Measurements from ENCODE around the gene MPZL1. TPM values are rescaled to one million over a fixed set of nuclear protein-coding genes. Genes with fewer than 3 reads are reported as not detected.

MPZL1 gene
- total RNA-seq, 3 donors from 2014 or later: 95.6 to 117 (median 103) TPM

DNA sequence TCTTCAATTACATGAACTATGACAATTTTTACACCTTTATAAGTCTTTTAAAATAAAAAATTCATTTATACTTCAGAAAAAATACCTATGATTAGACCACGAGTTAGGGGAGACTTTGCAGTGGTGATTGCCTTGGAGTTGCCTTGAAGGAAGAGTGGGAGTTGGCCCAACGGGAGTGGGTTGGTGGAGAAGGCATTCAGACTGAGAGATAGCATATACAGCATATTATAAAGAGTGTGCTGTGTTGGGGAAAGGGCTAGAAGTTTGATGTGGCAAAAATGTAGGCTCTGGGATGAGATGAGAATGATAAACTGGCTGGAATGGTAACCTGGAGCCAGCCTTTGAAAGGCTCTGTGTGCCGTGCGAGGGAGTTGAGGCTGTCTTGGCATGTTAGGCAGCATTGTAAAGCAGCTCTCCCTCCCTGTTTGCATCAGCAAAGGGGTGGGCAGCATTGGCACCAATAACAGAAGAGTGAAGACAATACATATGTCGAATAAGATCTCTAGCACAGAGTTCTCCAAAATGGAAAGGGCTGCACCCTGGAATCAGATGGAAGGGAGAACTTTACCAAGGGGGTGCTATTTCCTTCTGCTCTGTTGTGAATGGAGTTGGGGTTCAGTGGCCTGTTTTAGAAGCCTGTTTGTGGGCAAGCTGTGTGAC is 24.4 kb downstream of the MPZL1 start:
- TF ChIP-seq, protein P1, sequence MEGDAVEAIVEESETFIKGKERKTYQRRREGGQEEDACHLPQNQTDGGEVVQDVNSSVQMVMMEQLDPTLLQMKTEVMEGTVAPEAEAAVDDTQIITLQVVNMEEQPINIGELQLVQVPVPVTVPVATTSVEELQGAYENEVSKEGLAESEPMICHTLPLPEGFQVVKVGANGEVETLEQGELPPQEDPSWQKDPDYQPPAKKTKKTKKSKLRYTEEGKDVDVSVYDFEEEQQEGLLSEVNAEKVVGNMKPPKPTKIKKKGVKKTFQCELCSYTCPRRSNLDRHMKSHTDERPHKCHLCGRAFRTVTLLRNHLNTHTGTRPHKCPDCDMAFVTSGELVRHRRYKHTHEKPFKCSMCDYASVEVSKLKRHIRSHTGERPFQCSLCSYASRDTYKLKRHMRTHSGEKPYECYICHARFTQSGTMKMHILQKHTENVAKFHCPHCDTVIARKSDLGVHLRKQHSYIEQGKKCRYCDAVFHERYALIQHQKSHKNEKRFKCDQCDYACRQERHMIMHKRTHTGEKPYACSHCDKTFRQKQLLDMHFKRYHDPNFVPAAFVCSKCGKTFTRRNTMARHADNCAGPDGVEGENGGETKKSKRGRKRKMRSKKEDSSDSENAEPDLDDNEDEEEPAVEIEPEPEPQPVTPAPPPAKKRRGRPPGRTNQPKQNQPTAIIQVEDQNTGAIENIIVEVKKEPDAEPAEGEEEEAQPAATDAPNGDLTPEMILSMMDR (IDR thresholded peaks at IDR 0.05): no peak
- no peak for DNase-seq
- H3K36me3 ChIP-seq (ENCODE audit: low read depth): no peaks in the 10 kb centered on the region
- ATAC-seq: no peak
- no peak overlapping the region for H3K4me3 ChIP-seq
- intact Hi-C loops (cut with DNase I, micrococcal nuclease): no loop called here
- no peaks in the 10 kb centered on the region for H3K9me3 ChIP-seq
- H3K4me1 ChIP-seq (ENCODE audit: low read depth): no peaks in the 10 kb centered on the region

DNA sequence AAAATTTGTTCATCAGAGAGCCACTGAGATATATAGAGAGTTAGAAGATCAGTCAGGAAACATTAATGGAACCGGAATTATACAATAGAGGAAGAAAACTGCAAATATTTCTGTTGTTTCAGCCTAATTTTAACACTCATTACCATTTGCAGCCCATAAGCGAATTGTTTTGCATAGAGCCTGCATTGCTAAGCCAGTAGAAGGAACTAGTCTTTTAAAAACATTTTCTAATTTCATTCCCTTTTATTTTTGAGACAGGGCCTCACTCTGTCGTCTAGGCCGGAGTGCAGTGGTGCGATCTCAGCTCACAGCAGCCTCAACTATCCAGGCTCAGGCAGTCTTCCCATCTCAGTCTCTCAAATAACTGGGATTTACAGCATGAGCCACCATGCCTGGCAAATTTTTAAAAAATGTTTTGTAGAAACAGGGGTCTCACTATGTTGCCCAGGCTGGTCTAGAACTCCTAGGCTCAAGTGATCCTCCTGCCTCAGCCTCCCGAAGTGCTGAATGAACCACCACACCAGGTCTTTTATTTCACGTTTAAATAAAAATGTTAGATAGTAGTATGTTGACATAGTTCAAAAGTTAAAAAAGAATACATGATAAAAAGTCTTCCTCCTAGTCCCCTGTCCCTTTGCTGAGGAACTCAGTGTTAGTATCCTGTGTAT is 25.3 kb downstream of the MPZL1 start:
- H3K36me3 ChIP-seq (ENCODE audit: low read depth): no peaks in the 10 kb centered on the region
- intact Hi-C loops (cut with DNase I, micrococcal nuclease): no loop called here

DNA sequence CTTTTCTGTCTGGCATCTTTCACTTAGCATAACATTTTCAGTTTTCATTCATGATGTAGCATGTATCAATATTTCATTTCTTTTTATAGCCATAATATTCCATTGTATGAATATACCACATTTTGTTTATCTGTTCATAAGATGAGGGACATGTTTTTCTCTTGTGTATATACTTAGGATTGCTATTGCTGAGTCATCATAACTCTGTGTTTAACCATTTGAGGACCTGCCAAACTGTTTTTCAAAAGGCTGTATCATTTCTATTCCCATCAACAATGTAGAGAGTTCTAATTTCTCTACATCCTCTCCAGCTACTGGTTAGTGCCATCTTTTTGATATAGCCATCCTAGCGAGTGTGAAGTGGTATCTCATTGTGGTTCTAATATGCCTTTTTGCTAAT is 26.2 kb downstream of the MPZL1 start:
- Histone ChIP-seq H3K9me3 (no peaks in the 10 kb centered on the region), H3K36me3 (ENCODE audit: low read depth) (no peaks in the 10 kb centered on the region), H3K4me1 (ENCODE audit: low read depth) (peaks cover 8% of the 10 kb centered on the region), H3K4me3 (no peak overlapping the region)
- intact Hi-C loops (cut with DNase I, micrococcal nuclease): no loop called here
- no peak for DNase-seq
- no peak for ATAC-seq
- TF ChIP-seq, protein P1 (IDR thresholded peaks at IDR 0.05): no peak

More for the DNA sequence above, 25.3 kb downstream of the MPZL1 start:
- no peak for ATAC-seq
- Histone ChIP-seq H3K4me3 (no peak overlapping the region), H3K9me3 (no peaks in the 10 kb centered on the region), H3K4me1 (ENCODE audit: low read depth) (peaks cover under 1% of the 10 kb centered on the region)
- TF ChIP-seq, protein P1 (IDR thresholded peaks at IDR 0.05): no peak
- DNase-seq: no peak

- no peaks in the 10 kb centered on the region for H3K36me3 ChIP-seq (ENCODE audit: low read depth)
- intact Hi-C loops (cut with DNase I, micrococcal nuclease): no loop called here
- no peaks in the 10 kb centered on the region for H3K9me3 ChIP-seq
- H3K4me3 ChIP-seq: no peak overlapping the region
- no peak for DNase-seq
- H3K4me1 ChIP-seq (ENCODE audit: low read depth): peaks cover 16% of the 10 kb centered on the region
- ATAC-seq: no peak
- TF ChIP-seq, protein P1 (IDR thresholded peaks at IDR 0.05): no peak
Measured at GRCh38 chr1:167748906-167749305, 27.1 kb downstream of the MPZL1 start.

DNA sequence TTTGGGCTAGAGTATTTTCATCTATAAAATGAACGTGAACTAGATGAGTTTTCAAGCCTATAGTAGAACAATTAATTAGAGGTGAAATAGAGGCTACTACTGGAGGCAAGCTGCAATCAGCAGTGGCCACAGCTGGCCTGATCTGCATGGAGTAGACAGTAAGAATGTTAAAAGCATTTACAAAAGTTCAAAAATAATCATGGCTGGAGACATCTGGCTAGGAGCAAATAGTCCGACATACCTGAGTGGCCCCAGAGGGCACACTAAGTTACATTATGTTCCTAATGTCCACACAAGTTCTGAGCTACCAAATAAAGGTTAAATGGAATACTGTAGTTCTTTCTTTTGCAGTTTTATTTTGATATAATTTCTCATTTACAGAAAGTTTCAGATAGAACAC is 28.0 kb downstream of the MPZL1 start:
- no peak for ATAC-seq
- intact Hi-C loops (cut with DNase I, micrococcal nuclease): no loop called here
- TF ChIP-seq, protein P1 (IDR thresholded peaks at IDR 0.05): no peak
- DNase-seq: no peak
- Histone ChIP-seq H3K4me1 (ENCODE audit: low read depth) (peaks cover 22% of the 10 kb centered on the region), H3K36me3 (ENCODE audit: low read depth) (no peaks in the 10 kb centered on the region), H3K4me3 (no peak overlapping the region), H3K9me3 (no peaks in the 10 kb centered on the region)

Data from mucosa of descending colon (tissue), 3 donors.